HepG2 (cell line): ENCODE data around the gene SLC9A1. TPM values are rescaled to one million over a fixed set of nuclear protein-coding genes. Genes with fewer than 3 reads are reported as not detected.
A peak's percentile ranks its signal among the peaks of the same experiment; 100 is the strongest.

Source experiments
- ATAC-seq: fragments of 200-7000 bp; cut with Tn5 transposase; 3 replicates; pipeline ENCODE4 v1.9.1; 2020; ENCODE audit warnings: mild to moderate bottlenecking, moderate library complexity
- BruUV-seq: library from RNA; stranded (reverse); fragments of 400-500 nt; replicated peaks from 2 replicates; lab custom pipeline; 2021; lab: Mats Ljungman, UMichigan
- CTCF ChIA-PET: fragments of 300-600 bp; formaldehyde crosslinking; extraction: SDS; loops from one replicate; lab custom pipeline; 2021; ENCODE audit warnings: low total read pairs, inconsistent platforms, low intra/inter-chr PET ratio; lab: Yijun Ruan, JAX
- POLR2A ChIA-PET: fragments of 350-600 bp; sonication (Branson Sonifier 250); formaldehyde crosslinking; loops from one replicate; lab custom pipeline; 2020; ENCODE audit warnings: antibody characterized with exemption, inconsistent platforms; lab: Yijun Ruan, JAX
- DNase-seq: peaks from one replicate; pipeline ENCODE4 v3.0.0-alpha.2; 2015; ENCODE audit warnings: low spot score
- FAIRE-seq: peaks from 3 replicates; lab custom pipeline; 2011; peaks lifted over from hg19 to GRCh38; lab: Jason Lieb, UNC
- H2AFZ ChIP-seq: one replicate; pipeline ENCODE4 v1.6.1; 2011; ENCODE audit warnings: low read length, inconsistent platforms
- H3K27ac ChIP-seq: fragments of 300-600 bp; 3 replicates; pipeline ENCODE4 v1.8.0; 2011; ENCODE audit warnings: mixed run types, mild to moderate bottlenecking, mixed read lengths, low read length, inconsistent platforms; ENCODE audit not compliant: insufficient read depth; ENCODE audit errors: extremely low read length
- H3K27me3 ChIP-seq, 2 experiments: fragments of 200-600 bp in 1 of 2; 2 replicates in 1 of 2; 3 replicates in 1 of 2; pipeline versions ENCODE4 v1.6.0 to v1.8.0; 2011; ENCODE audit warnings: low read length in 2 of 2, mild to moderate bottlenecking in 2 of 2, moderate library complexity in 2 of 2, inconsistent platforms in 1 of 2; ENCODE audit not compliant: insufficient read depth in 2 of 2, control insufficient read depth in 1 of 2
- H3K36me3 ChIP-seq, 2 experiments: fragments of 200-600 bp in 1 of 2; replicated peaks in 1 of 2; 2 replicates in 1 of 2; 3 replicates in 1 of 2; pipeline versions ENCODE4 v1.5.1 to v1.8.0; 2011; ENCODE audit warnings: low read length in 2 of 2, inconsistent platforms in 1 of 2; ENCODE audit not compliant: insufficient read depth in 2 of 2, control insufficient read depth in 1 of 2
- H3K4me1 ChIP-seq: 2 replicates; pipeline ENCODE4 v1.5.1; 2012; ENCODE audit warnings: low read length, inconsistent platforms; ENCODE audit not compliant: insufficient read depth
- H3K4me2 ChIP-seq: 2 replicates; pipeline ENCODE4 v1.6.0; 2011; ENCODE audit warnings: low read depth, low read length, inconsistent platforms
- H3K4me3 ChIP-seq, 3 experiments: fragments of 200-600 bp in 1 of 3; sonication (generic), shearing (Covaris generic) in 1 of 3; replicated peaks in 1 of 3; 2 replicates each; pipeline ENCODE4 v1.5.1; 2011 to 2016; ENCODE audit warnings: low read length in 3 of 3, inconsistent platforms in 2 of 3, low read depth in 2 of 3, mild to moderate bottlenecking in 2 of 3, control low read depth in 1 of 3, mixed read lengths in 1 of 3; ENCODE audit not compliant: insufficient read depth in 1 of 3
- H3K79me2 ChIP-seq: one replicate; pipeline ENCODE4 v1.6.1; 2011; ENCODE audit warnings: low read length, inconsistent platforms; ENCODE audit not compliant: insufficient read depth
- H3K9ac ChIP-seq: 2 replicates; pipeline ENCODE4 v1.6.0; 2011; ENCODE audit warnings: mild to moderate bottlenecking, low read depth, low read length, inconsistent platforms; ENCODE audit not compliant: insufficient read depth
- H3K9me3 ChIP-seq: 2 replicates; pipeline ENCODE4 v1.5.1; 2012; ENCODE audit warnings: mild to moderate bottlenecking, low read length
- H4K20me1 ChIP-seq: 2 replicates; pipeline ENCODE4 v1.6.0; 2011; ENCODE audit warnings: inconsistent platforms, mild to moderate bottlenecking, low read length, moderate library complexity; ENCODE audit not compliant: insufficient read depth
- ARNT2 ChIP-seq: sonication (generic); formaldehyde crosslinking; IDR thresholded peaks from 2 replicates; pipeline ENCODE4 v1.8.0; 2022; ENCODE audit warnings: mild to moderate bottlenecking, low read depth, missing genetic modification reagents, moderate library complexity
- DNMT1 ChIP-seq: sonication (generic); formaldehyde crosslinking; IDR thresholded peaks from 2 replicates; pipeline ENCODE4 v1.5.1; 2020; ENCODE audit warnings: mild to moderate bottlenecking, missing genetic modification reagents
- HIVEP1 ChIP-seq: sonication (generic); formaldehyde crosslinking; IDR thresholded peaks from 2 replicates; pipeline ENCODE4 v1.4.0; 2020; ENCODE audit warnings: mild to moderate bottlenecking, missing genetic modification reagents
- KDM4B ChIP-seq: sonication (generic); formaldehyde crosslinking; IDR thresholded peaks from 2 replicates; pipeline ENCODE4 v1.4.0; 2020; ENCODE audit warnings: missing genetic modification reagents
- NFKB2 ChIP-seq: sonication (generic); formaldehyde crosslinking; IDR thresholded peaks from 2 replicates; pipeline ENCODE4 v1.4.0; 2020; ENCODE audit warnings: missing genetic modification reagents, borderline replicate concordance
- NFYC ChIP-seq: IDR thresholded peaks from 2 replicates; pipeline ENCODE4 v1.6.1; 2016; ENCODE audit warnings: missing genetic modification reagents, missing compliant biosample characterization
- SMARCE1 ChIP-seq: fragments of 450-650 bp; IDR thresholded peaks from 2 replicates; pipeline ENCODE4 v1.6.1; 2017; ENCODE audit warnings: borderline replicate concordance
- SOX6 ChIP-seq, 2 experiments: fragments of 450-650 bp in 1 of 2; sonication (generic) in 1 of 2; formaldehyde crosslinking in 1 of 2; IDR thresholded peaks; 2 replicates each; pipeline versions ENCODE4 v1.4.0 to v1.6.1; 2017 to 2020; ENCODE audit warnings: antibody characterized with exemption in 1 of 2, mild to moderate bottlenecking in 1 of 2, missing genetic modification reagents in 1 of 2
- ZBTB38 ChIP-seq: sonication (generic); formaldehyde crosslinking; IDR thresholded peaks from 2 replicates; pipeline ENCODE4 v1.5.1; 2020; ENCODE audit warnings: mild to moderate bottlenecking, missing genetic modification reagents
- ZBTB42 ChIP-seq: sonication (generic); formaldehyde crosslinking; IDR thresholded peaks from 2 replicates; pipeline ENCODE4 v1.5.0; 2020; ENCODE audit warnings: mild to moderate bottlenecking, missing genetic modification reagents
- ZNF180 ChIP-seq: sonication (generic); formaldehyde crosslinking; IDR thresholded peaks from 2 replicates; pipeline ENCODE4 v1.4.0; 2020; ENCODE audit warnings: low read depth, missing genetic modification reagents, borderline replicate concordance
- ZNF501 ChIP-seq: sonication (generic); formaldehyde crosslinking; IDR thresholded peaks from 2 replicates; pipeline ENCODE4 v1.5.1; 2020; ENCODE audit warnings: mild to moderate bottlenecking, moderate library complexity, missing genetic modification reagents
- WGBS: methylation state at CpG from one replicate; pipeline ENCODE4 v1.1.6; 2017; ENCODE audit warnings: low lambda C conversion rate; 5-methylcytosine and 5-hydroxymethylcytosine counted together
- in situ Hi-C: cut with HindIII; loops from 2 replicates; pipeline ENCODE4 v1.10.0; 2017; ENCODE audit warnings: low pct_unique_long_range_greater_than_20kb; ENCODE audit not compliant: extremely low pct_ligation_motif_present
- intact Hi-C: fragments of 100-400 bp; cut with micrococcal nuclease; formaldehyde crosslinking; loops from one replicate; pipeline ENCODE4 v1.10.0; 2022; ENCODE audit not compliant: unreplicated experiment
- polyA plus RNA-seq, 8 experiments: library from polyadenylated mRNA; depleted of rRNA in 3 of 8; stranded (reverse) in 7 of 8; unstranded in 1 of 8; fragments of >200 nt; fragmentation: Illumina TruSeq in 4 of 8; extraction: Trizol in 4 of 8; gene quantifications; 2 replicates each; pipeline versions ENCODE4 v1.2.1 to v1.2.3, GENCODE V29; 2011 to 2016; ENCODE audit warnings: low read depth in 4 of 8, missing spikeins in 1 of 8, mixed read lengths in 1 of 8; ENCODE audit not compliant: insufficient read depth in 1 of 8
- total RNA-seq, 5 experiments: library from RNA; depleted of rRNA; stranded (reverse); fragments of >200 nt; fragmentation: Illumina TruSeq; extraction: Trizol; gene quantifications; 2 replicates each; pipeline ENCODE4 v1.2.3, GENCODE V29; 2016; ENCODE audit warnings: low read depth in 1 of 5
- TF ChIP-seq, protein P1 (sequence below): sonication (generic); formaldehyde crosslinking; IDR thresholded peaks from 2 replicates; pipeline ENCODE4 v1.4.0; 2020; ENCODE audit warnings: mild to moderate bottlenecking, low read depth, missing genetic modification reagents
- TF ChIP-seq, protein P2 (sequence below): sonication (generic); formaldehyde crosslinking; IDR thresholded peaks from 2 replicates; pipeline ENCODE4 v1.5.0; 2020; ENCODE audit warnings: mild to moderate bottlenecking, missing genetic modification reagents

Gene SLC9A1
- total and polyA plus RNA-seq, 2 of the 13 experiments (the other 11 are each of a cell fraction or from before 2014, with no cell fraction given): 1.4 to 2.9 TPM

DNA sequence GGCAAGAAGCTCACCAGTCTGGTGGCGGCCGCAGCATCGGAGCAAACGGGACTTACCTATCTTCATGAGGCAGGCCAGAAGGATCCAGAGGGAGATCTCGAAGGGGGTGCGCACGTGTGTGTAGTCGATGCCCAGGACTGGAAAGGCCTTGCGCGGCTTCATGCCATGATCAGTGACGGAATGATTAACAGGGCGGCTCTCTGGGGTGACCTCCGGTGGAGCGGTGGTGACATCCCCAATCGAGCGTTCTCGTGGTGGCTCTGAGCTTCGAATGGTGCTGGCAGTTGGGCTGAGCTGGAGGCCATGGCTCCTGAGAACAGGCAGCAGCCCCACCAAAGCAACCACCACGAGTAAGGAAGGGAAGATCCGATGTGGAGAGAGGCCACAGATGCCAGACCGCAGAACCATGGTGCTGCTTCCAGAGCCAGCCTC, 982 bp downstream of the SLC9A1 start:
- DNase-seq (no peak), FAIRE-seq (no peak), ATAC-seq (peak; percentile 9; the same call in 2 of the 3 replicates)
- 86% methylated on average over 21 of the region's 21 CpGs for WGBS
- intact Hi-C loops: no loop called here
- H3K4me1 ChIP-seq: peaks cover 49% of the 10 kb centered on the region
- POLR2A ChIA-PET: interaction anchor here (0.8 to 3.3 kb wide), 6 partner anchors 9 to 453 kb away, joined by 3 to 40 read pairs (median 7); no protein-coding TSS in a partner anchor
- in situ Hi-C loops: no loop called here
- TF ChIP-seq SOX6 (IDR thresholded peaks at IDR 0.05): no peak
- TF ChIP-seq SOX6 (CRISPR knock-in tag; IDR thresholded peaks at IDR 0.05): no peak
- 0 out of 2 replicates have a peak, but pooled peaks have one; percentile 10 for TF ChIP-seq ZNF501 (CRISPR knock-in tag)
- peak; percentile 72 for TF ChIP-seq ZBTB38 (CRISPR knock-in tag)
- no peak overlapping the region for H2AFZ ChIP-seq
- peak overlapping the region; percentile 100 for H3K4me2 ChIP-seq
- no peaks in the 10 kb centered on the region for H3K27me3 ChIP-seq
- no peaks in the 10 kb centered on the region for H4K20me1 ChIP-seq
- H3K79me2 ChIP-seq: peaks cover 2% of the 10 kb centered on the region
- no TSS peak for BruUV-seq
- no peaks in the 10 kb centered on the region for H3K9me3 ChIP-seq
- no peak overlapping the region for H3K27ac ChIP-seq
- H3K36me3 ChIP-seq: no peaks in the 10 kb centered on the region
- peak overlapping the region; percentile 81; the same call in 1 of the 2 replicates for H3K9ac ChIP-seq
- H3K4me3 ChIP-seq: peak overlapping the region; percentile 72 to 81 (median 79); a peak in 5 of 6 replicates
- CTCF ChIA-PET: no interaction called here

DNA sequence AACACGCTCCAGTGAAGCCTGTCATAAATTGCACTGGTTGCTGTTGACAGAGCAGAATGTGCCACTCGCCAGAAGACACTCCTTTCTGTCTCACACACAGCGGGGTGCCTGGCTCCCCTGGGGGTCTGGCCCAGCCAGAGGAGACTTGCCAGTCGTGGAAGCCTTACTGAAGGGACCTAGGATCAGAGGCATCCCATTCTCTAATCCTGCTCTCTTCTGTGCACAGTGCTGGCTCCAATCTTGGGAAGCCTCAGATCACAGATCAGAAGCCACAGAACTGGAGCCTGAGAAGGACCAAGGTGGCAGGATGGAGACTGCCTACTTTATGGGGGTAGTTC, 1.4 kb downstream of the SLC9A1 start:
- DNase-seq (no peak), FAIRE-seq (no peak), ATAC-seq (peak; percentile 7; the same call in 2 of the 3 replicates)
- Histone ChIP-seq H3K4me3 (peak overlapping the region in 1 of 3 experiments; percentile 81; a peak in 1 of 6 replicates), H3K79me2 (peaks cover 2% of the 10 kb centered on the region), H3K9ac (peak overlapping the region; percentile 81; the same call in 1 of the 2 replicates), H3K9me3 (no peaks in the 10 kb centered on the region), H3K27ac (no peak overlapping the region), H3K27me3 (no peaks in the 10 kb centered on the region), H3K36me3 (no peaks in the 10 kb centered on the region), H3K4me2 (peak overlapping the region; percentile 100), H2AFZ (no peak overlapping the region), H3K4me1 (peaks cover 49% of the 10 kb centered on the region), H4K20me1 (no peaks in the 10 kb centered on the region)
- intact Hi-C loops: no loop called here
- 47% methylated on average over 3 of the region's 4 CpGs for WGBS
- CTCF ChIA-PET: no interaction called here
- POLR2A ChIA-PET: interaction anchor here (2.2 to 3.3 kb wide), 2 partner anchors 10 to 11 kb away, joined by 23 to 40 read pairs; no protein-coding TSS in a partner anchor
- no TSS peak for BruUV-seq
- in situ Hi-C loops: no loop called here
- TF ChIP-seq ZNF180 (no peak), DNMT1 (CRISPR knock-in tag) (no peak), KDM4B (CRISPR knock-in tag) (no peak), NFKB2 (CRISPR knock-in tag) (no peak), ARNT2 (no peak), SMARCE1 (no peak), ZBTB42 (CRISPR knock-in tag) (no peak), NFYC (no peak), HIVEP1 (no peak)
- TF ChIP-seq, protein P1, sequence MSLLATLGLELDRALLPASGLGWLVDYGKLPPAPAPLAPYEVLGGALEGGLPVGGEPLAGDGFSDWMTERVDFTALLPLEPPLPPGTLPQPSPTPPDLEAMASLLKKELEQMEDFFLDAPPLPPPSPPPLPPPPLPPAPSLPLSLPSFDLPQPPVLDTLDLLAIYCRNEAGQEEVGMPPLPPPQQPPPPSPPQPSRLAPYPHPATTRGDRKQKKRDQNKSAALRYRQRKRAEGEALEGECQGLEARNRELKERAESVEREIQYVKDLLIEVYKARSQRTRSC (CRISPR knock-in tag): no peak
- TF ChIP-seq, protein P2, sequence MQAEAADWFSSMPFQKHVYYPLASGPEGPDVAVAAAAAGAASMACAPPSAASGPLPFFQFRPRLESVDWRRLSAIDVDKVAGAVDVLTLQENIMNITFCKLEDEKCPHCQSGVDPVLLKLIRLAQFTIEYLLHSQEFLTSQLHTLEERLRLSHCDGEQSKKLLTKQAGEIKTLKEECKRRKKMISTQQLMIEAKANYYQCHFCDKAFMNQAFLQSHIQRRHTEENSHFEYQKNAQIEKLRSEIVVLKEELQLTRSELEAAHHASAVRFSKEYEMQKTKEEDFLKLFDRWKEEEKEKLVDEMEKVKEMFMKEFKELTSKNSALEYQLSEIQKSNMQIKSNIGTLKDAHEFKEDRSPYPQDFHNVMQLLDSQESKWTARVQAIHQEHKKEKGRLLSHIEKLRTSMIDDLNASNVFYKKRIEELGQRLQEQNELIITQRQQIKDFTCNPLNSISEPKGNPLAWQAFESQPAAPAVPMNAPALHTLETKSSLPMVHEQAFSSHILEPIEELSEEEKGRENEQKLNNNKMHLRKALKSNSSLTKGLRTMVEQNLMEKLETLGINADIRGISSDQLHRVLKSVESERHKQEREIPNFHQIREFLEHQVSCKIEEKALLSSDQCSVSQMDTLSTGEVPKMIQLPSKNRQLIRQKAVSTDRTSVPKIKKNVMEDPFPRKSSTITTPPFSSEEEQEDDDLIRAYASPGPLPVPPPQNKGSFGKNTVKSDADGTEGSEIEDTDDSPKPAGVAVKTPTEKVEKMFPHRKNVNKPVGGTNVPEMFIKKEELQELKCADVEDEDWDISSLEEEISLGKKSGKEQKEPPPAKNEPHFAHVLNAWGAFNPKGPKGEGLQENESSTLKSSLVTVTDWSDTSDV (CRISPR knock-in tag): no peak
